Occipital lobe (tissue), 2 donors: Measurements from ENCODE around the gene RPH3AL. TPM values are rescaled to one million over a fixed set of nuclear protein-coding genes. Genes with fewer than 3 reads are reported as not detected.

Experiments used
- DNase-seq: peaks from one replicate; lab custom pipeline; 2025; lab: John Stamatoyannopoulos, UW
- total RNA-seq: library from RNA; depleted of rRNA; stranded (reverse); fragments of >200 nt; gene quantifications from one replicate; pipeline ENCODE4 v1.2.3, GENCODE V29; 2014

RPH3AL gene
- total RNA-seq, 1 donor from 2014 or later = 1.1 TPM

GRCh38 chr17:336110-337021, 16.2 kb downstream of the RPH3AL start:
- DNase-seq = no peak

GRCh38 chr17:335691-336090, 16.9 kb downstream of the RPH3AL start:
- no peak for DNase-seq

- DNase-seq = no peak
Measured at GRCh38 chr17:334974-335481, 17.6 kb downstream of the RPH3AL start.

- peak; percentile 25 for DNase-seq
Measured at GRCh38 chr17:333626-334396, 18.8 kb downstream of the RPH3AL start.

DNA sequence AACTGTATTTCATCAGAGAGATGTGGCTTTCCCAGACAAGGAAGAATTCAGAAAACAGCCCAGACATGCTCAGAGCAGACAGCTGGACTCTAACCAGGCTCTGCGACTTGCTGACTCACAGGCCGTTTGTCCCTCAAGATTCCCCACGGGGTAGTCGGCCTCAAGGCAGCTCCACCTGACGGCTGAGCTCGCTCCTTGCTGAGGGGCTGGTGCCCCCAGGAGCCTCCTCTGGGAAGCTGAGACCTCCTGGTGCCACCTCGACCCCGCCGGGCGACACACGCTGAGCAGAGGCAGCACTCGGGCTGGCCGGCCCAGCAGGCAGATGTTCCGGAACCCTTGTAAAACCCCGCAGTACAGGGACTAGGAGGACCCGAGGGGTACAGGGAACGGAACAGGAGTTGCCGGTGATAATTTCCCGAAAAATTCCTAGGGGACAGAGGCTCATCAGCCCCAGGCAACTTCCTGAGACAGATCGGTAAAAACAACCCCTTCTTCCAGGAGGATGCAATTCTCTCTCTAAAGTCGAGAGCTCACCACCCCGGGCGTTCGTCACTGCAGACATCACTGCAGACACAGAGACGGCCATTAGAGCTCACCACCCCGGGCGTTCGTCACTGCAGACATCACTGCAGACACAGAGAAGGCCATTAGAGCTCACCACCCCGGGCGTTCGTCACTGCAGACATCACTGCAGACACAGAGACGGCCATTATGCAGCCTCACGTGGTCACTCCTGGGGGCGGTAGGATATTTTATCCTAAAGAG, 19.9 kb downstream of the RPH3AL start:
- DNase-seq = no peak

DNA sequence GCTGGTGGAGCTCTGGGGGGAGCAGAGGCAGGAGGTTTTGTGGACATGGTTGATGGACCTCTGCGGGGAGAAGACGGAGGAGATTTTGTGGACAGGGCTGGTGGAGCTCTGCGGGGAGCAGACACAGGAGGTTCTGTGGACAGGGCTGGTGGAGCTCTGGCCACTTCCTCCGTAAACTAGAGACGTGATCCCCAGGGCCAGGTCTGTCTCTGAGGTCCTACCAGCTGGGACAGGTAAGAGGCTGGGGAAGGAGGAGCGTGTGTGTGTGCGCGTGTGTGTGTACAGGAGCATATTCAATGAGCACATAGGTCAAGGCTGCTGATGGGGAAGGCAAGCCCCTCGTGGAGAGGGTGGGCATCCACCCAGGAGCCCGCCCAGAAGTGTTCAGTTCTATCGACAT, 20.6 kb downstream of the RPH3AL start:
- no peak for DNase-seq

- DNase-seq = peak; percentile 65
Measured at GRCh38 chr17:330993-331701, 21.5 kb downstream of the RPH3AL start.

GRCh38 chr17:329784-330420, 22.7 kb downstream of the RPH3AL start:
- DNase-seq = no peak

- no peak for DNase-seq
Measured at GRCh38 chr17:327971-328370, 24.6 kb downstream of the RPH3AL start.

DNA sequence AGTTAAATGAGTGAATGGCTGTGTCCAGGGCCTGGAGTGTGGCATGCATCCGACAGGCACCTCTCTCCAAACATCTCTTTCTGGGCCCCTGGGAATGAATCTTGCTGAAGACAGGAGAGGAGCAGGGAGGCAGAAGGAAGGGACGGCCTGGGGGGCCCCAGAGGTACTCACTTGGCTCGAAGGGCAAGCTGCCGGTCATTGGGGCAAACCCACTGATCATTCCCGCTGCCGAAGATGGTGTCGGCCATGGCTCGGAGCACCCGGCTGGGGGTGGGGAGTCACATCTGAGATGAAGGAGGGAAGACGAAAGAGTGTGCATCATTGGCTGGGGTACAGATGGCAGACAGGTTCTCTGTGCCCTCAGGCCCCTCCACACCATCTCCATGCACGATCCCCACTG, 25.3 kb downstream of the RPH3AL start:
- DNase-seq = no peak

DNA sequence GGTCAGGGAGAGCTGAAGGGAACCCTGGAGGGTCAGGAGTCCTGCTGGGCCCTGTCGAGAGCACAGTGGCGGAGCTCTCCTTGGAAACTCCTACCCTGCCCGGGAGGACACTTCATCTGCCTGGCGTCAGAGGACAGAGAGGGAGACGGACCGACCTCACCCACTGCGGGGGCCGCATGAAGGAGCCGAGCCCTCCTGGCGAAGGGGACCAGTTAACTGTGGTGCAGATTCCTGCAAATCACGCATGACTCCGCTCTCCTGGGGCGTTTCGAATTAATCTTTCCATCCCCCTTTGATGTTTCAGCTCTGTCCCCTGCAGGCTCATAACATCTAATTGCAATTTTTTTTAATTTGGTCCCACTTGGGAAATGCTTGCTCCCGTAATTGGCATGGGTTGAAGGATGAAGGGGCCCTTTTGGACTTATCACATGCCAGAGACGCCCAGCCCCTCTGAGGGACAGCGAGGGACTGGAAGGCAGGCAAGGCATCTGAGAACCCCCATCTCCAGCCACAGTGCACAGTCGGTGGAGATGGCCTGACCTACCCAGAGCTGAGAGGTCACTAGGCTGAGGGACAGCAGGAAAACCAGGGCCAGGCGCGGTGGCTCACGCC, 26.5 kb downstream of the RPH3AL start:
- DNase-seq = no peak

DNA sequence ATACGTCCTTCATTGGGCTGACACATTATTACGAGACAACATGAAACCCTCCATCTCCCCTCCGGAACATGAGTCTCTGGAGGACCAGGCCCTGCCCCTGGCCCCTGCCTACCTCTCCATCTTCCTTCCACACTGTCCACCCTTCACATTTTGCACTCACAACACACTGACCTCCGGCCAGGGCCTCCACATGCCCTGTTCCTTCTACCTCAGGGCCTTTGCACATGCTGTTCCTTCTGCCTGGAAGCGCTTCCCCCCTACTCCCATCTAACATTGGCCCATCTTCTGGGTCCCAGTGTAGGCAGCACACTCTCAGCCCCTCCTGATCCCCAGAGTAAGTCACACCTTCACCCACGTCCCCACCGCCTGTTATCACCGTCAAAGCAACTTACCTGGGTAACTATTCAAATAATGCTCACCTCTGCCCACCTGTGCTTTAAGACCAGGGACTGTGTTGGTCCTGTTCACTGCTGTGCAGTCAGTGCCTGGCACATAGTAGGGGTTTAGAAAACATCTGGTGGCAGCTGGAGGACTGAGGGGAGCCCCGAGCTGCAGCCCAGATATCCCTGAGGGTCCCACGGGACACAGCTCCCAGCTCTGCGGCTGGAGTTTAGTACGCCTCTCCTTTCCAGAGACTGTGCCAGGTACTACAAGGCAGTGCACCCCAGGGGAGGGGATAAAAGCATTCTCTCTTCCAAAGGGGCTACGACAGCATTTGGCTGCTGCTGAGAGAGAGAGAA, 27.2 kb downstream of the RPH3AL start:
- no peak for DNase-seq

GRCh38 chr17:323721-324571, 28.7 kb downstream of the RPH3AL start:
- no peak for DNase-seq

GRCh38 chr17:323181-323580, 29.4 kb downstream of the RPH3AL start:
- DNase-seq = no peak

- DNase-seq = no peak
Measured at GRCh38 chr17:322006-322780, 30.4 kb downstream of the RPH3AL start.

GRCh38 chr17:321386-321941, 31.1 kb downstream of the RPH3AL start:
- no peak for DNase-seq

DNA sequence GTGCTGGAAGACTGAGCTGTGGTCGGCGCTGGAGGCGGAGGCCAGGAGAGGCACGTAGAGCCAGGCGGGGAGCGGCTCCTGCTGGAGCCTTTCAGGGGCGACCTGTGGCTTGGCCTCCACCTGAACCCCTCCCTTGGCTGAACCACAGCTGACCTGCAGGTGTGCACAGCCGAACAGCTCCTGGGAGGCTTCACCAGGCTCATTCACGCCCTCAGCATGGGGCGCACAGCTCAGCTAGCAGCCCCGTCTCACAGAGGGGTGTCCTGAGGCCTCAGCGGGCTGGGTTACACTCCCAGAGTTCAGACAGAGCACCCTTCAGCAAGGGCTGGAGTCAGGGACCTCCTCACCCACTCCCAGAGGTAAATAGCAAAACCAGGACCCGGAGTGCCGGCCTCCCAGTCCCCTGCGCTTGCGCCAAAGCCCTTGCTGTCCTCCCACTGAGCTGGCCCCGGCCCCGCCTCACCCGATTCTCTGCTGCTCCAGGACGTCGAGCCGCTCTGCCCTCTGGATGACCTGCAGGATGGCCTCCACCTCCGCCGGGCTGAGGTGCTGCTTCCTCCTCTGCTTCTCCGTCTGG, 31.7 kb downstream of the RPH3AL start:
- no peak for DNase-seq
